GM12878 (cell line): ENCODE data around the gene SV2B. TPM values are rescaled to one million over a fixed set of nuclear protein-coding genes. Genes with fewer than 3 reads are reported as not detected.

Experiments used
- ATAC-seq: fragments of 200-7000 bp; cut with Tn5 transposase; 3 replicates; pipeline ENCODE4 v1.9.1; 2020; ENCODE audit warnings: mild to moderate bottlenecking, moderate library complexity
- BruUV-seq: library from RNA; stranded (reverse); fragments of 400-500 nt; replicated peaks from 2 replicates; lab custom pipeline; 2021; lab: Mats Ljungman, UMichigan
- CTCF ChIA-PET: fragments of 300-600 bp; sonication (Branson Sonifier 250); formaldehyde crosslinking; extraction: SDS; loops from one replicate; lab custom pipeline; 2021; ENCODE audit warnings: inconsistent platforms; lab: Yijun Ruan, JAX
- POLR2A ChIA-PET: fragments of 350-600 bp; formaldehyde crosslinking; extraction: SDS; loops from one replicate; lab custom pipeline; 2021; ENCODE audit warnings: inconsistent platforms; lab: Charles Lee
- RAD21 ChIA-PET: fragments of 300-600 bp; sonication (Branson Sonifier 250); formaldehyde crosslinking; loops from one replicate; lab custom pipeline; 2023; ENCODE audit warnings: antibody characterized with exemption; ENCODE audit not compliant: unreplicated experiment; lab: Charles Lee
- SMC1A ChIA-PET: fragments of 300-600 bp; sonication (Branson Sonifier 250); formaldehyde crosslinking; loops from one replicate; lab custom pipeline; 2023; ENCODE audit not compliant: unreplicated experiment, uncharacterized antibody; lab: Charles Lee
- DNase-seq: peaks from one replicate; pipeline ENCODE4 v3.0.0-alpha.2; 2011; ENCODE audit warnings: low read depth, low spot score
- FAIRE-seq: peaks from 3 replicates; lab custom pipeline; 2011; peaks lifted over from hg19 to GRCh38; lab: Jason Lieb, UNC
- H2AFZ ChIP-seq: 2 replicates; pipeline ENCODE4 v1.6.0; 2011; ENCODE audit warnings: low read depth, low read length, control low read depth; ENCODE audit not compliant: control insufficient read depth
- H3K27ac ChIP-seq: 2 replicates; pipeline ENCODE4 v1.5.1; 2011; ENCODE audit warnings: control low read depth; ENCODE audit not compliant: control insufficient read depth, insufficient read depth
- H3K27me3 ChIP-seq, 2 experiments: replicated peaks in 1 of 2; 2 replicates each; pipeline versions ENCODE4 v1.6.0 to v1.6.1; 2011; ENCODE audit warnings: low read length in 1 of 2; ENCODE audit not compliant: control insufficient read depth in 2 of 2, insufficient read depth in 2 of 2
- H3K36me3 ChIP-seq, 2 experiments: 2 replicates each; pipeline ENCODE4 v1.5.1; 2011; ENCODE audit warnings: low read length in 1 of 2; ENCODE audit not compliant: control insufficient read depth in 2 of 2, insufficient read depth in 2 of 2
- H3K4me1 ChIP-seq: 2 replicates; pipeline ENCODE4 v1.6.1; 2011; ENCODE audit warnings: mild to moderate bottlenecking, low read length, moderate library complexity, mixed read lengths; ENCODE audit not compliant: control insufficient read depth, insufficient read depth
- H3K4me2 ChIP-seq: 2 replicates; pipeline ENCODE4 v1.6.0; 2011; ENCODE audit warnings: control low read depth; ENCODE audit not compliant: control insufficient read depth, insufficient read depth
- H3K4me3 ChIP-seq: fragments of 200-600 bp; sonication (generic); 2 replicates; pipeline ENCODE4 v1.5.1; 2016
- H3K79me2 ChIP-seq: 2 replicates; pipeline ENCODE4 v1.6.0; 2011; ENCODE audit warnings: low read length; ENCODE audit not compliant: control insufficient read depth, insufficient read depth
- H3K9ac ChIP-seq: 2 replicates; pipeline ENCODE4 v1.8.0; 2011; ENCODE audit warnings: low read length, control low read depth, mixed read lengths; ENCODE audit not compliant: control insufficient read depth, insufficient read depth
- H3K9me3 ChIP-seq: replicated peaks from 3 replicates; pipeline ENCODE4 v1.5.1; 2011; ENCODE audit warnings: mild to moderate bottlenecking, low read length; ENCODE audit not compliant: control insufficient read depth, insufficient read depth
- H4K20me1 ChIP-seq: 2 replicates; pipeline ENCODE4 v1.6.0; 2011; ENCODE audit not compliant: control insufficient read depth, insufficient read depth
- CBFB ChIP-seq: IDR thresholded peaks from 2 replicates; pipeline ENCODE4 v1.6.1; 2016; ENCODE audit warnings: antibody characterized with exemption, low read depth
- CBX5 ChIP-seq: sonication (generic); IDR thresholded peaks from 2 replicates; pipeline ENCODE4 v1.6.1; 2016; ENCODE audit warnings: low read depth, moderate library complexity, mild to moderate bottlenecking, inconsistent platforms
- HDGF ChIP-seq: fragments of 450-650 bp; IDR thresholded peaks from 2 replicates; pipeline ENCODE4 v1.6.1; 2016; ENCODE audit warnings: antibody characterized with exemption
- KDM1A ChIP-seq: fragments of 200-600 bp; sonication (generic); IDR thresholded peaks from 2 replicates; pipeline ENCODE4 v1.6.1; 2016; ENCODE audit warnings: borderline replicate concordance
- RFX5 ChIP-seq: IDR thresholded peaks from 2 replicates; pipeline ENCODE4 v1.6.1; 2011; ENCODE audit warnings: low read depth, low read length, improper control_type of control experiment
- SREBF2 ChIP-seq: IDR thresholded peaks from 2 replicates; pipeline ENCODE4 v1.6.1; 2012; ENCODE audit warnings: mild to moderate bottlenecking, low read length
- TARDBP ChIP-seq: IDR thresholded peaks from 2 replicates; pipeline ENCODE4 v1.6.1; 2016; ENCODE audit warnings: borderline replicate concordance
- ZNF24 ChIP-seq: fragments of 450-650 bp; IDR thresholded peaks from 2 replicates; pipeline ENCODE4 v1.6.1; 2017; ENCODE audit warnings: antibody characterized with exemption, mild to moderate bottlenecking
- ZNF384 ChIP-seq: IDR thresholded peaks from 2 replicates; pipeline ENCODE4 v1.6.1; 2012; ENCODE audit warnings: low read depth, mild to moderate bottlenecking, low read length, improper control_type of control experiment, borderline replicate concordance
- WGBS: methylation state at CpG from one replicate; pipeline ENCODE4 v1.1.6; 2016; ENCODE audit warnings: low lambda C conversion rate; ENCODE audit not compliant: insufficient replicate concordance, insufficient coverage; ENCODE audit errors: missing lambda C conversion rate; 5-methylcytosine and 5-hydroxymethylcytosine counted together
- in situ Hi-C: fragments of 300-500 bp; cut with MboI; formaldehyde crosslinking; loops from 9 replicates; pipeline ENCODE4 v1.14.3; 2018; ENCODE audit warnings: mixed read lengths
- intact Hi-C: fragments of 100-400 bp; cut with micrococcal nuclease; formaldehyde crosslinking; loops from one replicate; pipeline ENCODE4 v1.14.2; 2022; ENCODE audit not compliant: unreplicated experiment
- polyA plus RNA-seq, 11 experiments: library from polyadenylated mRNA; depleted of rRNA in 4 of 11; unstranded in 6 of 11; stranded (reverse) in 5 of 11; fragments of >200 nt; fragmentation: Nextera tagmentation in 4 of 11; fragmentation: Illumina TruSeq in 1 of 11; extraction: Ambion mirVana in 4 of 11; extraction: Trizol in 1 of 11; gene quantifications; 1 replicate in 1 of 11; 2 replicates in 10 of 11; pipeline versions ENCODE4 v1.2.1 to v1.2.3, GENCODE V29; 2011 to 2016; ENCODE audit warnings: inconsistent platforms in 2 of 11, missing spikeins in 2 of 11, low read depth in 1 of 11
- total RNA-seq, 4 experiments: library from RNA; depleted of rRNA in 3 of 4; stranded (reverse); fragments of >200 nt in 3 of 4; fragmentation: Illumina TruSeq in 1 of 4; extraction: Trizol in 1 of 4; gene quantifications; 2 replicates each; pipeline versions ENCODE4 v1.2.1 to v1.2.3, GENCODE V29; 2013 to 2021
- TF ChIP-seq, protein P1 (sequence below): fragments of 450-650 bp; formaldehyde crosslinking; IDR thresholded peaks from 2 replicates; pipeline ENCODE4 v1.4.0; 2020; ENCODE audit warnings: mild to moderate bottlenecking, moderate library complexity

The SV2B gene
- total and polyA plus RNA-seq, 10 of the 15 experiments (the other 5 are each of a cell fraction or from before 2014, with no cell fraction given), result 0.03 to 1.7 (median 1.3) TPM

DNA sequence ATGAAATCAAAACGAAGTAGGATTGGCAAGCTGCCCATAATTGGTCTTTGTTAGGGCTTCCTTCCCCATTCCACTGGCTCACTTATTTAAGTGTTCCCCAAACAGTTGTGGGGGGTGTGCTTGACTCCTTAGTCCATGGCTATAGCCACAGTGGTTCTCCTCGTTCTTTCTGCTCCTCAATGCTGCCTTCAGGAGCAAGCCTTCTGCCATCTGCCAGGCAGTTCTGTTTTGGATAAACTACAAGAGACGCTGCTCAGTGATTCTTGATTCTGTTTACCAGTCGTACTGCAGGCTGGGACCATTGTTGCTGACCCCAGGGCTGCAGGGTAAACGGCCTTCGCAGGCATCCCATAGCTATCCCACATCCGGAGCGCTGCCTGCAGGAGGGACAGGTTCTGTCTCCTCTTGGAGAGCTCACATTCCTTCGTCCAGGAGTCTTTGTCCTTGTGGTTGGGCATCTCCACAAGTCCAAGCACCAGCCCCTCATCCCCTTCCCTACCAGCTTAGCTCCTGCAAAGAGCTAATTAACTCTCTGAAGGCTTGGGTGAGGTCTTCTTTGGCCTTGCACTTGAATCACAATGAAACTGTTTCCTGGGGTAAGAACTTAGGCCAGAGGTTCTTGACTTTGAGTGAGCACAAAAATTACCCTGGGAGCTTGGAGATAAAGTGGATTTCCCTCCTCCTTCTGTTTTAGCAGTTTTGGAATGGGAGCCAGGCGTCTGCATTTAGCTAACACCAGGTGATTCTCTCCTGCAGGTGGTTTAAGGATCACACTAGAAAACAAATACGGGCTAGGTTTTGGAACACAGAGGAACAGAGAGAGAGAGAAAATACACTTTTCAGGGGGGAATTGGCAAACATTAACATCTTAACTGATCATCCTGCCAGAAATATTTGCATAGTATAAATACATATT is 114.9 kb downstream of the SV2B start:
- intact Hi-C loops, result no loop called here
- Histone ChIP-seq H3K79me2 (no peaks in the 10 kb centered on the region), H3K4me1 (no peaks in the 10 kb centered on the region), H3K27me3 (no peaks in the 10 kb centered on the region; a peak in 1 of 4 replicates), H2AFZ (no peak overlapping the region), H3K9ac (no peak overlapping the region), H3K36me3 (no peaks in the 10 kb centered on the region), H3K9me3 (no peaks in the 10 kb centered on the region), H3K4me3 (no peak overlapping the region), H4K20me1 (no peaks in the 10 kb centered on the region; the same call in 1 of the 2 replicates), H3K4me2 (no peak overlapping the region), H3K27ac (no peak overlapping the region)
- FAIRE-seq (no peak), DNase-seq (no peak), ATAC-seq (no peak)
- ChIA-PET POLR2A (no interaction called here), SMC1A (interaction anchor here (0.7 kb wide), 1 partner anchor 32 kb away, joined by 3 read pairs; no protein-coding TSS in a partner anchor), CTCF (interaction anchor here (0.9 to 1.9 kb wide), 6 partner anchors 9 to 182 kb away, joined by 3 to 7 read pairs (median 4); no protein-coding TSS in a partner anchor), RAD21 (interaction anchor here (1.3 kb wide), 1 partner anchor 57 kb away, joined by 3 read pairs; no protein-coding TSS in a partner anchor)
- no peak for TF ChIP-seq CBX5
- TF ChIP-seq SREBF2, result no peak
- no peak for TF ChIP-seq RFX5
- TF ChIP-seq, protein P1, sequence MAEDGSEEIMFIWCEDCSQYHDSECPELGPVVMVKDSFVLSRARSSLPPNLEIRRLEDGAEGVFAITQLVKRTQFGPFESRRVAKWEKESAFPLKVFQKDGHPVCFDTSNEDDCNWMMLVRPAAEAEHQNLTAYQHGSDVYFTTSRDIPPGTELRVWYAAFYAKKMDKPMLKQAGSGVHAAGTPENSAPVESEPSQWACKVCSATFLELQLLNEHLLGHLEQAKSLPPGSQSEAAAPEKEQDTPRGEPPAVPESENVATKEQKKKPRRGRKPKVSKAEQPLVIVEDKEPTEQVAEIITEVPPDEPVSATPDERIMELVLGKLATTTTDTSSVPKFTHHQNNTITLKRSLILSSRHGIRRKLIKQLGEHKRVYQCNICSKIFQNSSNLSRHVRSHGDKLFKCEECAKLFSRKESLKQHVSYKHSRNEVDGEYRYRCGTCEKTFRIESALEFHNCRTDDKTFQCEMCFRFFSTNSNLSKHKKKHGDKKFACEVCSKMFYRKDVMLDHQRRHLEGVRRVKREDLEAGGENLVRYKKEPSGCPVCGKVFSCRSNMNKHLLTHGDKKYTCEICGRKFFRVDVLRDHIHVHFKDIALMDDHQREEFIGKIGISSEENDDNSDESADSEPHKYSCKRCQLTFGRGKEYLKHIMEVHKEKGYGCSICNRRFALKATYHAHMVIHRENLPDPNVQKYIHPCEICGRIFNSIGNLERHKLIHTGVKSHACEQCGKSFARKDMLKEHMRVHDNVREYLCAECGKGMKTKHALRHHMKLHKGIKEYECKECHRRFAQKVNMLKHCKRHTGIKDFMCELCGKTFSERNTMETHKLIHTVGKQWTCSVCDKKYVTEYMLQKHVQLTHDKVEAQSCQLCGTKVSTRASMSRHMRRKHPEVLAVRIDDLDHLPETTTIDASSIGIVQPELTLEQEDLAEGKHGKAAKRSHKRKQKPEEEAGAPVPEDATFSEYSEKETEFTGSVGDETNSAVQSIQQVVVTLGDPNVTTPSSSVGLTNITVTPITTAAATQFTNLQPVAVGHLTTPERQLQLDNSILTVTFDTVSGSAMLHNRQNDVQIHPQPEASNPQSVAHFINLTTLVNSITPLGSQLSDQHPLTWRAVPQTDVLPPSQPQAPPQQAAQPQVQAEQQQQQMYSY, result no peak
- TF ChIP-seq ZNF24, result no peak
- TF ChIP-seq HDGF, result no peak
- TF ChIP-seq CBFB, result no peak
- no peak for TF ChIP-seq KDM1A
- no peak for TF ChIP-seq ZNF384
- no peak for TF ChIP-seq TARDBP
- 29% methylated on average over 11 of the region's 11 CpGs for WGBS
- BruUV-seq, result no TSS peak
- in situ Hi-C loops, result loop anchor here (5.0 kb wide), 1 partner anchor 53 kb away; no protein-coding TSS in a partner anchor
